IPS-18c (cell line): Measurements from ENCODE around the gene DDIT4L.
"Not testable (repeated sequence)": the region's sequence is repeated elsewhere in the genome, so short reads cannot be mapped to it uniquely, and the experiment has no call there.

Source experiments
- H3K4me3 ChIP-seq: 2 replicates; pipeline ENCODE4 v1.7.0; 2013; ENCODE audit warnings: low read depth, mild to moderate bottlenecking, low read length, moderate library complexity; ENCODE audit not compliant: insufficient read depth
- H3K9me3 ChIP-seq: one replicate; pipeline ENCODE4 v1.6.1; 2013; ENCODE audit warnings: mild to moderate bottlenecking, low read length, moderate library complexity; ENCODE audit not compliant: control insufficient read depth, insufficient read depth

DDIT4L gene

GRCh38 chr4:100189820-100190642, at the start of gene DDIT4L:
Gene DDIT4L, minus strand, starts transcription at chr4:100190468. Its CDS starts 485 bp downstream, at chr4:100189983.
- peak within 1 kb of the TSS; percentile 77 for H3K4me3 ChIP-seq
- H3K9me3 ChIP-seq = no peaks in the 10 kb centered on the region

- H3K4me3 ChIP-seq = no peak overlapping the region
- no peaks in the 10 kb centered on the region for H3K9me3 ChIP-seq
These were observed 49.7 kb upstream of the DDIT4L start for GRCh38 chr4:100240008-100240407.

GRCh38 chr4:100224721-100225120, 34.5 kb upstream of the DDIT4L start:
- peaks cover 5% of the 10 kb centered on the region for H3K9me3 ChIP-seq

GRCh38 chr4:100224160-100224559, 33.9 kb upstream of the DDIT4L start:
- H3K9me3 ChIP-seq = peaks cover 5% of the 10 kb centered on the region

More at GRCh38 chr4:100224721-100225120, 34.5 kb upstream of the DDIT4L start:
- H3K4me3 ChIP-seq = no peak overlapping the region

GRCh38 chr4:100208964-100209363, 18.7 kb upstream of the DDIT4L start:
- no peak overlapping the region for H3K4me3 ChIP-seq
- no peaks in the 10 kb centered on the region for H3K9me3 ChIP-seq

More at GRCh38 chr4:100224160-100224559, 33.9 kb upstream of the DDIT4L start:
- no peak overlapping the region for H3K4me3 ChIP-seq

- no peak overlapping the region for H3K4me3 ChIP-seq
These were observed 18.2 kb upstream of the DDIT4L start for GRCh38 chr4:100208459-100208858.

GRCh38 chr4:100206850-100207249, 16.6 kb upstream of the DDIT4L start:
- Histone ChIP-seq H3K9me3 (no peaks in the 10 kb centered on the region), H3K4me3 (no peak overlapping the region)

More at GRCh38 chr4:100208459-100208858, 18.2 kb upstream of the DDIT4L start:
- H3K9me3 ChIP-seq = no peaks in the 10 kb centered on the region

GRCh38 chr4:100198061-100198460, 7.8 kb upstream of the DDIT4L start:
- H3K4me3 ChIP-seq = no peak overlapping the region
- no peaks in the 10 kb centered on the region for H3K9me3 ChIP-seq

- H3K4me3 ChIP-seq, H3K9me3 ChIP-seq: not testable (repeated sequence)
These were observed 6.3 kb upstream of the DDIT4L start for GRCh38 chr4:100196388-100197071.

GRCh38 chr4:100190643-100191600, 654 bp upstream of the DDIT4L start:
- Histone ChIP-seq H3K9me3 (no peaks in the 10 kb centered on the region), H3K4me3 (peak overlapping the region; percentile 77)

GRCh38 chr4:100188829-100189228, 1.4 kb downstream of the DDIT4L start:
- H3K4me3 ChIP-seq = no peak overlapping the region
- no peaks in the 10 kb centered on the region for H3K9me3 ChIP-seq

- Histone ChIP-seq H3K9me3 (no peaks in the 10 kb centered on the region), H3K4me3 (no peak overlapping the region)
These were observed 2.5 kb downstream of the DDIT4L start for GRCh38 chr4:100187781-100188180.

GRCh38 chr4:100184787-100185186, 5.5 kb downstream of the DDIT4L start:
- H3K4me3 ChIP-seq = no peak overlapping the region
- no peaks in the 10 kb centered on the region for H3K9me3 ChIP-seq

GRCh38 chr4:100177855-100178254, 12.4 kb downstream of the DDIT4L start:
- no peaks in the 10 kb centered on the region for H3K9me3 ChIP-seq

GRCh38 chr4:100177126-100177525, 13.1 kb downstream of the DDIT4L start:
- H3K9me3 ChIP-seq = no peaks in the 10 kb centered on the region
- H3K4me3 ChIP-seq = no peak overlapping the region

More at GRCh38 chr4:100177855-100178254, 12.4 kb downstream of the DDIT4L start:
- no peak overlapping the region for H3K4me3 ChIP-seq

GRCh38 chr4:100175858-100176257, 14.4 kb downstream of the DDIT4L start:
- no peak overlapping the region for H3K4me3 ChIP-seq
- no peaks in the 10 kb centered on the region for H3K9me3 ChIP-seq

GRCh38 chr4:100174985-100175383, 15.3 kb downstream of the DDIT4L start:
- Histone ChIP-seq H3K4me3 (no peak overlapping the region), H3K9me3 (no peaks in the 10 kb centered on the region)
